OCI-LY3 (cell line): ENCODE measurements around the gene HNF1B.

Experiments used
- CTCF ChIP-seq: fragments of 200-600, 300-600 bp; sonication (generic); IDR thresholded peaks from 2 replicates; pipeline ENCODE4 v1.5.1; 2014; ENCODE audit warnings: antibody characterized with exemption, low read length, low read depth
- EZH2phosphoT487 ChIP-seq: fragments of 200-600 bp; shearing (Covaris generic); IDR thresholded peaks from 2 replicates; pipeline ENCODE4 v1.6.1; 2018; ENCODE audit warnings: antibody characterized with exemption, mixed run types, low read depth

DNA sequence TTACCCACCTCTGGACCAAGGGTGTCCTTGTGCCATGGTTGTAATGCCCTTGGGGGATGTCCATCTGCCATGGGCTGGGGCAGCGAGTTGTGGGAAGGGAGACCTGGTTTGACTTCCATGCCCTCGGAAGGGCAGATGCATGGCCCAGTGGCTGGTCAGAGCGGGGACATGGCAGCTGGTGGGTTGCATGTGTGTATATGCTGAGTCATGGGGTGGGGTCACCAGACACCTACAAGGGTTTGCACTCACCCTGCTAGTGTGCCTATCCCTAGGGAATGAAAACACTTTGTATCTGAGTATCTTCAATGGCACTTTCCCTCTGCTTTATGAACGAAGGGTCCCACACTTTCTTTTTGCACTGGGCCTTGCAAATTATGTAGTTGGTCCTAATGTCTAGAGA, 10.6 kb upstream of the HNF1B start:
- TF ChIP-seq CTCF, result no peak
- TF ChIP-seq EZH2phosphoT487, result no peak
